K562 (cell line): Measurements from ENCODE around the gene BNIP5. TPM values are rescaled to one million over a fixed set of nuclear protein-coding genes. Genes with fewer than 3 reads are reported as not detected.
A peak's percentile ranks its signal among the peaks of the same experiment; 100 is the strongest.

Source experiments
- ATF7 ChIP-seq: fragments of 450-650 bp; IDR thresholded peaks from 2 replicates; pipeline ENCODE4 v1.7.1; 2014; ENCODE audit warnings: mild to moderate bottlenecking, moderate library complexity
- BCOR ChIP-seq: fragments of 450-650 bp; IDR thresholded peaks from 2 replicates; pipeline ENCODE4 v1.6.1; 2016
- BDP1 ChIP-seq: IDR thresholded peaks from 3 replicates; pipeline ENCODE4 v1.6.1; 2011; ENCODE audit not compliant: insufficient read length, insufficient read depth
- BRF1 ChIP-seq: IDR thresholded peaks from 3 replicates; pipeline ENCODE4 v1.6.1; 2011; ENCODE audit warnings: borderline replicate concordance, mild to moderate bottlenecking; ENCODE audit not compliant: insufficient read length; ENCODE audit errors: extremely low read depth
- ESRRB ChIP-seq: fragments of 250-450 bp; sonication (Bioruptor Pico); IDR thresholded peaks from 2 replicates; pipeline ENCODE4 v1.5.0; 2020; ENCODE audit warnings: mild to moderate bottlenecking, moderate library complexity, borderline replicate concordance
- HSF4 ChIP-seq: fragments of 250-450 bp; sonication (Bioruptor Pico); IDR thresholded peaks from 2 replicates; pipeline ENCODE4 v2.1.2; 2022; ENCODE audit warnings: mild to moderate bottlenecking, moderate library complexity, borderline replicate concordance
- JUND ChIP-seq, 2 experiments: IDR thresholded peaks; 2 replicates in 1 of 2; 3 replicates in 1 of 2; pipeline ENCODE4 v1.6.1; 2011; ENCODE audit warnings: borderline replicate concordance in 2 of 2, low read depth in 2 of 2, low read length in 2 of 2, improper control_type of control experiment in 1 of 2, missing biosample characterization in 1 of 2, missing genetic modification characterization in 1 of 2, missing genetic modification reagents in 1 of 2
- KAT7 ChIP-seq: sonication (generic); formaldehyde crosslinking; IDR thresholded peaks from 2 replicates; pipeline ENCODE4 v1.8.0; 2022; ENCODE audit warnings: missing genetic modification reagents, mild to moderate bottlenecking, borderline replicate concordance
- NCOA1 ChIP-seq: fragments of 450-650 bp; IDR thresholded peaks from 2 replicates; pipeline ENCODE4 v1.6.1; 2016; ENCODE audit warnings: low read depth
- NCOA6 ChIP-seq: fragments of 450-650 bp; IDR thresholded peaks from 2 replicates; pipeline ENCODE4 v1.6.1; 2017; ENCODE audit warnings: mild to moderate bottlenecking
- PHF21A ChIP-seq: fragments of 450-650 bp; IDR thresholded peaks from 2 replicates; pipeline ENCODE4 v1.6.1; 2017; ENCODE audit warnings: low read depth, borderline replicate concordance
- RBBP5 ChIP-seq: fragments of 200-600 bp; sonication (generic); IDR thresholded peaks from 2 replicates; pipeline ENCODE4 v1.6.1; 2012; ENCODE audit warnings: borderline replicate concordance, mild to moderate bottlenecking, low read length, control low read depth, inconsistent platforms; ENCODE audit not compliant: insufficient read depth, poor library complexity, severe bottlenecking
- RBM14 ChIP-seq: fragments of 200-400 bp; formaldehyde crosslinking; IDR thresholded peaks from 2 replicates; pipeline ENCODE4 v1.6.1; 2018; ENCODE audit warnings: low read depth, mild to moderate bottlenecking, low read length, moderate library complexity, borderline replicate concordance; ENCODE audit not compliant: insufficient read depth
- SRSF1 ChIP-seq: fragments of 200-400 bp; formaldehyde crosslinking; IDR thresholded peaks from 2 replicates; pipeline ENCODE4 v1.6.1; 2017; ENCODE audit warnings: mild to moderate bottlenecking, low read depth, low read length, moderate library complexity
- TAF9B ChIP-seq: fragments of 450-650 bp; IDR thresholded peaks from 2 replicates; pipeline ENCODE4 v1.6.1; 2018; ENCODE audit warnings: mild to moderate bottlenecking; ENCODE audit not compliant: partially characterized antibody
- TCF3 ChIP-seq: sonication (generic); formaldehyde crosslinking; IDR thresholded peaks from 2 replicates; pipeline ENCODE4 v1.4.0; 2020; ENCODE audit warnings: mild to moderate bottlenecking, missing genetic modification reagents
- ZNF146 ChIP-seq: IDR thresholded peaks from one replicate; pipeline ENCODE4 v1.6.1; 2018; ENCODE audit warnings: missing compliant biosample characterization; ENCODE audit not compliant: unreplicated experiment
- ZNF311 ChIP-seq: fragments of 250-450 bp; sonication (Bioruptor Pico); IDR thresholded peaks from 2 replicates; pipeline ENCODE4 v1.4.0; 2020; ENCODE audit warnings: mild to moderate bottlenecking, moderate library complexity
- polyA plus RNA-seq, 8 experiments: library from polyadenylated mRNA; depleted of rRNA in 4 of 8; stranded (reverse) in 5 of 8; unstranded in 3 of 8; fragments of >200 nt; fragmentation: Nextera tagmentation in 2 of 8; fragmentation: Illumina TruSeq in 1 of 8; extraction: Ambion mirVana in 2 of 8; extraction: Trizol in 1 of 8; gene quantifications; 2 replicates each; pipeline versions ENCODE4 v1.2.1 to v1.2.3, GENCODE V29; 2011 to 2014; ENCODE audit warnings: inconsistent platforms in 1 of 8, missing spikeins in 1 of 8
- total RNA-seq, 7 experiments: library from RNA; depleted of rRNA in 6 of 7; stranded (reverse); fragments of >200 nt in 6 of 7; fragmentation: Illumina TruSeq in 2 of 7; extraction: Trizol in 2 of 7; gene quantifications; 2 replicates each; pipeline versions ENCODE4 v1.2.1 to v1.2.3, GENCODE V29; 2011 to 2021; ENCODE audit warnings: low replicate concordance in 1 of 7
- TF ChIP-seq, protein P1 (sequence below): sonication (generic); formaldehyde crosslinking; IDR thresholded peaks from 2 replicates; pipeline ENCODE4 v1.8.0; 2022; ENCODE audit warnings: missing genetic modification reagents, mild to moderate bottlenecking, borderline replicate concordance
- TF ChIP-seq, protein P2 (sequence below): sonication (generic); formaldehyde crosslinking; IDR thresholded peaks from 2 replicates; pipeline ENCODE4 v1.8.1; 2023; ENCODE audit warnings: mild to moderate bottlenecking, missing genetic modification reagents, moderate library complexity
- TF ChIP-seq, protein P3 (sequence below): sonication (generic); formaldehyde crosslinking; IDR thresholded peaks from 2 replicates; pipeline ENCODE4 v1.8.0; 2023; ENCODE audit warnings: mild to moderate bottlenecking, missing genetic modification reagents
- TF ChIP-seq, protein P4 (sequence below): sonication (generic); formaldehyde crosslinking; IDR thresholded peaks from 2 replicates; pipeline ENCODE4 v1.9.0; 2022; ENCODE audit warnings: mild to moderate bottlenecking, missing genetic modification reagents

The BNIP5 gene
- total and polyA plus RNA-seq, 9 of the 15 experiments (the other 6 are each of a cell fraction or from before 2014, with no cell fraction given): not detected

DNA sequence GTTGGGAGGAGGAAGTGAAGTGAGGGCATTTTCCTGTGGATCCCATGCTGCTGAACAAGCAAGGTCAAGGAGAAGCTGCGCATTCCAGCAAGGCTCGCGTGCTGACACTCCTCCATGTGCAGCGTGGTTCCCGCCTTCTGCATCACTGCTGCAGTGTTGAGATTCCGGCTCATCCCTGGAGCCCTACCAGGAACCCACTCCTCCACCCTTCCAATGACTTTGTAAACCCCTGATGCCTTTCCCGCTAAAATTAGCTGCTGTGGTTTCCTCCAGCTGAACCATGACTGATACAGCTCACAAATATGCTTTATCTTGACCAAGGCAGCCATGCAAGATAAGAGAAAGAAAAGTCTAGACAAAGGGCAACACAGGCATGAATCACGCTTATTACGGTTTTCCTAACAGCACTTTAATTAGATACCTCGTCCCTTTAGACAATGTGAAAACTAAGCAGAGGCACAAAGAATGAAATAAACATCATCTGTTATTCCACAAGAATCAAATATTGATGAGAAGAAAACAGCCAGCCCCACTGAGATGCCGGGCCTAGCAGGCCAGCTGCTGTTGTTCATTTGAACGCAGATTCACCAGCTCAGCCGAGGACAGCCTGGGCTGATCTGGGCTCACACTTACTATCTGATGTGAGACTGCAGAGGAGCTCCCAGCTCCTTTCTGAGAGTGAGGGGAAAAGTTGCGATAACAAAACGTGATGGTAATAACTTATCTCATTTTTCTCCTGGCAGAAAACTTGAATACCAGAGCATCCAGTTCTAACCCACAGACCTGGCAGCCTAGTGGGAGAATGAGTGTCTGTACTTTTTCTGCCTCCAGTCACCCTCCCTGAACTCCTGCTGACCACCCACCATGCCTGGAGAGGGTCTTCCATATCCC is 14.2 kb upstream of the BNIP5 start (continued):
- TF ChIP-seq, protein P1, sequence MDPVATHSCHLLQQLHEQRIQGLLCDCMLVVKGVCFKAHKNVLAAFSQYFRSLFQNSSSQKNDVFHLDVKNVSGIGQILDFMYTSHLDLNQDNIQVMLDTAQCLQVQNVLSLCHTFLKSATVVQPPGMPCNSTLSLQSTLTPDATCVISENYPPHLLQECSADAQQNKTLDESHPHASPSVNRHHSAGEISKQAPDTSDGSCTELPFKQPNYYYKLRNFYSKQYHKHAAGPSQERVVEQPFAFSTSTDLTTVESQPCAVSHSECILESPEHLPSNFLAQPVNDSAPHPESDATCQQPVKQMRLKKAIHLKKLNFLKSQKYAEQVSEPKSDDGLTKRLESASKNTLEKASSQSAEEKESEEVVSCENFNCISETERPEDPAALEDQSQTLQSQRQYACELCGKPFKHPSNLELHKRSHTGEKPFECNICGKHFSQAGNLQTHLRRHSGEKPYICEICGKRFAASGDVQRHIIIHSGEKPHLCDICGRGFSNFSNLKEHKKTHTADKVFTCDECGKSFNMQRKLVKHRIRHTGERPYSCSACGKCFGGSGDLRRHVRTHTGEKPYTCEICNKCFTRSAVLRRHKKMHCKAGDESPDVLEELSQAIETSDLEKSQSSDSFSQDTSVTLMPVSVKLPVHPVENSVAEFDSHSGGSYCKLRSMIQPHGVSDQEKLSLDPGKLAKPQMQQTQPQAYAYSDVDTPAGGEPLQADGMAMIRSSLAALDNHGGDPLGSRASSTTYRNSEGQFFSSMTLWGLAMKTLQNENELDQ (CRISPR knock-in tag): no peak
- TF ChIP-seq ATF7: peak; percentile 86; the same call in 1 of the 2 replicates
- peak; percentile 84 for TF ChIP-seq NCOA1
- TF ChIP-seq PHF21A: peak; percentile 59; the same call in 1 of the 2 replicates
- TF ChIP-seq TAF9B: no peak
- TF ChIP-seq BRF1: no peak
- peak; percentile 95 for TF ChIP-seq TCF3
- no peak for TF ChIP-seq SRSF1
- TF ChIP-seq JUND (IDR thresholded peaks at IDR 0.05; ENCODE audit: borderline replicate concordance, low read depth, low read length): peak; percentile 86
- peak; percentile 88; the same call in 2 of the 3 replicates for TF ChIP-seq JUND (tag; IDR thresholded peaks at IDR 0.05; ENCODE audit: borderline replicate concordance, low read depth, low read length)
- TF ChIP-seq, protein P2, sequence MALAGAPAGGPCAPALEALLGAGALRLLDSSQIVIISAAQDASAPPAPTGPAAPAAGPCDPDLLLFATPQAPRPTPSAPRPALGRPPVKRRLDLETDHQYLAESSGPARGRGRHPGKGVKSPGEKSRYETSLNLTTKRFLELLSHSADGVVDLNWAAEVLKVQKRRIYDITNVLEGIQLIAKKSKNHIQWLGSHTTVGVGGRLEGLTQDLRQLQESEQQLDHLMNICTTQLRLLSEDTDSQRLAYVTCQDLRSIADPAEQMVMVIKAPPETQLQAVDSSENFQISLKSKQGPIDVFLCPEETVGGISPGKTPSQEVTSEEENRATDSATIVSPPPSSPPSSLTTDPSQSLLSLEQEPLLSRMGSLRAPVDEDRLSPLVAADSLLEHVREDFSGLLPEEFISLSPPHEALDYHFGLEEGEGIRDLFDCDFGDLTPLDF (CRISPR knock-in tag): peak; percentile 71; the same call in 1 of the 2 replicates
- peak; percentile 97 for TF ChIP-seq BCOR
- no peak for TF ChIP-seq RBBP5
- TF ChIP-seq, protein P3, sequence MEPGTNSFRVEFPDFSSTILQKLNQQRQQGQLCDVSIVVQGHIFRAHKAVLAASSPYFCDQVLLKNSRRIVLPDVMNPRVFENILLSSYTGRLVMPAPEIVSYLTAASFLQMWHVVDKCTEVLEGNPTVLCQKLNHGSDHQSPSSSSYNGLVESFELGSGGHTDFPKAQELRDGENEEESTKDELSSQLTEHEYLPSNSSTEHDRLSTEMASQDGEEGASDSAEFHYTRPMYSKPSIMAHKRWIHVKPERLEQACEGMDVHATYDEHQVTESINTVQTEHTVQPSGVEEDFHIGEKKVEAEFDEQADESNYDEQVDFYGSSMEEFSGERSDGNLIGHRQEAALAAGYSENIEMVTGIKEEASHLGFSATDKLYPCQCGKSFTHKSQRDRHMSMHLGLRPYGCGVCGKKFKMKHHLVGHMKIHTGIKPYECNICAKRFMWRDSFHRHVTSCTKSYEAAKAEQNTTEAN (CRISPR knock-in tag): no peak
- TF ChIP-seq ESRRB: no peak
- no peak for TF ChIP-seq ZNF146
- TF ChIP-seq, protein P4, sequence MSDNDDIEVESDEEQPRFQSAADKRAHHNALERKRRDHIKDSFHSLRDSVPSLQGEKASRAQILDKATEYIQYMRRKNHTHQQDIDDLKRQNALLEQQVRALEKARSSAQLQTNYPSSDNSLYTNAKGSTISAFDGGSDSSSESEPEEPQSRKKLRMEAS (CRISPR knock-in tag): peak; percentile 84
- no peak for TF ChIP-seq HSF4
- no peak for TF ChIP-seq NCOA6
- TF ChIP-seq ZNF311 (CRISPR knock-in tag): 0 out of 2 replicates have a peak, but pooled peaks have one; percentile 47
- TF ChIP-seq RBM14: no peak
- TF ChIP-seq KAT7: no peak
- TF ChIP-seq BDP1: no peak
